CD14-positive monocyte (primary cell): ENCODE measurements around the gene PEX10. TPM values are rescaled to one million over a fixed set of nuclear protein-coding genes. Genes with fewer than 3 reads are reported as not detected.
A peak's percentile ranks its signal among the peaks of the same experiment; 100 is the strongest.

Experiments
- DNase-seq, 3 donors: peaks; one replicate each; pipeline ENCODE4 v3.0.0-alpha.2; 2011 to 2022
- H2AFZ ChIP-seq: 2 replicates; pipeline ENCODE4 v1.6.0; 2012; ENCODE audit warnings: mild to moderate bottlenecking, low read depth, low read length, inconsistent platforms; ENCODE audit not compliant: insufficient read depth, poor library complexity, severe bottlenecking
- H3K27ac ChIP-seq, 2 donors: 1 replicate in 1 of 2; 2 replicates in 1 of 2; pipeline ENCODE4 v1.5.1; 2012 to 2013; ENCODE audit warnings: low read length in 2 of 2, control low read depth in 1 of 2, inconsistent platforms in 1 of 2, low read depth in 1 of 2, mild to moderate bottlenecking in 1 of 2
- H3K27me3 ChIP-seq, 2 donors: one replicate each; pipeline versions ENCODE4 v1.6.0 to v1.6.1; 2011 to 2013; ENCODE audit warnings: low read length in 2 of 2; ENCODE audit not compliant: control insufficient read depth in 2 of 2, insufficient read depth in 2 of 2
- H3K36me3 ChIP-seq, 2 donors: replicated peaks in 1 of 2; 1 replicate in 1 of 2; 2 replicates in 1 of 2; pipeline versions ENCODE4 v1.5.1 to v1.6.1; 2012 to 2013; ENCODE audit warnings: low read length in 2 of 2, control low read depth in 1 of 2, inconsistent platforms in 1 of 2, mild to moderate bottlenecking in 1 of 2; ENCODE audit not compliant: insufficient read depth in 2 of 2, control insufficient read depth in 1 of 2
- H3K4me1 ChIP-seq, 2 donors: 1 replicate in 1 of 2; 2 replicates in 1 of 2; pipeline versions ENCODE4 v1.5.1 to v1.6.1; 2012 to 2013; ENCODE audit warnings: low read length in 2 of 2, control low read depth in 1 of 2, inconsistent platforms in 1 of 2, mild to moderate bottlenecking in 1 of 2, moderate library complexity in 1 of 2; ENCODE audit not compliant: insufficient read depth in 2 of 2, control insufficient read depth in 1 of 2
- H3K4me2 ChIP-seq: replicated peaks from 2 replicates; pipeline ENCODE3; 2012; ENCODE audit warnings: low read length, moderate library complexity, mild to moderate bottlenecking; ENCODE audit not compliant: poor library complexity, severe bottlenecking; ENCODE audit errors: extremely low read depth
- H3K4me3 ChIP-seq, 3 experiments: fragments of 200-600 bp in 1 of 3; sonication (generic) in 1 of 3; replicated peaks in 1 of 3; 1 replicate in 2 of 3; 2 replicates in 1 of 3; pipeline ENCODE4 v1.5.1; 2011 to 2013; ENCODE audit warnings: low read length in 3 of 3, mild to moderate bottlenecking in 3 of 3, control low read depth in 2 of 3, low read depth in 2 of 3, inconsistent platforms in 1 of 3, moderate library complexity in 1 of 3
- H3K79me2 ChIP-seq: 2 replicates; pipeline ENCODE4 v1.6.0; 2012; ENCODE audit warnings: mild to moderate bottlenecking, control low read depth, inconsistent platforms, low read length, moderate library complexity; ENCODE audit not compliant: insufficient read depth
- H3K9ac ChIP-seq: 2 replicates; pipeline ENCODE4 v1.6.0; 2017; ENCODE audit warnings: low read length, mild to moderate bottlenecking; ENCODE audit not compliant: insufficient read depth, poor library complexity, severe bottlenecking
- H3K9me3 ChIP-seq, 2 donors: replicated peaks in 1 of 2; 1 replicate in 1 of 2; 2 replicates in 1 of 2; pipeline versions ENCODE4 v1.5.1 to v1.6.1; 2012 to 2013; ENCODE audit warnings: low read length in 2 of 2, control low read depth in 1 of 2; ENCODE audit not compliant: control insufficient read depth in 1 of 2, insufficient read depth in 1 of 2
- H4K20me1 ChIP-seq: 2 replicates; pipeline ENCODE4 v1.6.0; 2012; ENCODE audit warnings: mild to moderate bottlenecking, low read length, control low read depth, moderate library complexity; ENCODE audit not compliant: insufficient read depth
- H3K27ac Mint-ChIP-seq, 7 donors: one replicate each; pipeline ENCODE4 v1.8.0; 2020; ENCODE audit warnings: mild to moderate bottlenecking in 7 of 7, mixed read lengths in 7 of 7, moderate library complexity in 6 of 7, inconsistent platforms in 2 of 7
- H3K27me3 Mint-ChIP-seq, 3 donors: one replicate each; pipeline ENCODE4 v1.8.0; 2021 to 2022; ENCODE audit warnings: low read depth in 3 of 3, mild to moderate bottlenecking in 3 of 3, mixed read lengths in 3 of 3, moderate library complexity in 3 of 3, inconsistent platforms in 1 of 3
- H3K36me3 Mint-ChIP-seq, 2 donors: one replicate each; pipeline ENCODE4 v1.8.0; 2020; ENCODE audit warnings: mixed read lengths in 2 of 2, inconsistent platforms in 1 of 2, mild to moderate bottlenecking in 1 of 2
- H3K4me1 Mint-ChIP-seq: one replicate; pipeline ENCODE4 v1.8.0; 2020; ENCODE audit warnings: mild to moderate bottlenecking, mixed read lengths
- H3K4me3 Mint-ChIP-seq, 2 donors: one replicate each; pipeline ENCODE4 v1.8.0; 2020; ENCODE audit warnings: mild to moderate bottlenecking in 2 of 2, mixed read lengths in 2 of 2, moderate library complexity in 1 of 2
- H3K9me3 Mint-ChIP-seq, 7 donors: one replicate each; pipeline ENCODE4 v1.8.0; 2020 to 2022; ENCODE audit warnings: mixed read lengths in 7 of 7, mild to moderate bottlenecking in 6 of 7, moderate library complexity in 6 of 7, inconsistent platforms in 2 of 7
- WGBS: methylation state at CpG from one replicate; pipeline ENCODE4 v1.1.5; 2013; ENCODE audit warnings: missing lambda C conversion rate; ENCODE audit not compliant: insufficient coverage; 5-methylcytosine and 5-hydroxymethylcytosine counted together
- intact Hi-C, 2 donors: fragments of 100-400 bp; cut with micrococcal nuclease; formaldehyde crosslinking; loops; one replicate each; pipeline versions ENCODE4 v1.15.0 to v1.15.1; 2023
- polyA plus RNA-seq, 3 donors: library from polyadenylated mRNA; depleted of rRNA in 1 of 3; unstranded in 2 of 3; stranded (reverse) in 1 of 3; fragments of 300-500 nt in 2 of 3; fragments of >200 nt in 1 of 3; fragmentation: Illumina TruSeq in 2 of 3; gene quantifications; 1 replicate in 2 of 3; 2 replicates in 1 of 3; pipeline ENCODE4 v1.2.3, GENCODE V29; 2012 to 2021
- TF ChIP-seq, protein P1 (sequence below): fragments of 200-600 bp; IDR thresholded peaks from one replicate; pipeline ENCODE4 v1.8.0; 2022; ENCODE audit warnings: antibody characterized with exemption, mild to moderate bottlenecking

PEX10 gene
- polyA plus RNA-seq, 3 donors, result 7.0 to 10.5 (median 8.2) TPM

DNA sequence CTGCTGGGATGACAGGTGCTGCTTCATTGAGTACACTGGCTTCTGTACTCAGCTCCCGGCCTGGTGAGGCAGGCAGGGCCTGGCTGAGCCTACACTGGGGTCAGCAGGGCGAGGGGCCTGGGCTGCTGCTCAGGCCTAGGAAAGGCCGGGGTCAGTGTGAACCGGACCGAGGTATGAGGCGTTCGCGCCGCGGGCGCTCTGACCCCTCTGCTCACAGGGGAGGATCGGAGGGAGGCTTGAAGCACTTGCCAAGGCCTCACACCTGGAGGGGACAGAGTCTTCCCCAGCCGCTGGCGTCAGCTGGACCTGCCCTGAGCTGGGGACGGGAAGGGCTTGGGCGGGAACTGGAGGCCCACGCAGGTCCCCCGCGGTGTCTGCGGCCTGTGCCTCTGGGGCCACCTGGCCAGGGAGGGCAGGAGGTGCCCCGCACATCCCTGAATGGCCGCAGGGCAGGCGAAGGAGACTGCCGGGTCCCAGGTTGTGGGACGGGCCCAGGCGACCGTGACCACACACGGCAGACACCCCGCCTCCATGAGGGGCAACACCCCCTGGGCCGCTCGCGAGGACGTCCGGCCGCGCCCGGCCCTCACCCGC, 466 bp downstream of the PEX10 start:
- H3K4me1 ChIP-seq, result peaks cover 24 to 44% of the 10 kb centered on the region in 2 donors
- 10% methylated on average over 38 of the region's 38 CpGs for WGBS
- DNase-seq, result peak in 1 of 3 donors; percentile 21

DNA sequence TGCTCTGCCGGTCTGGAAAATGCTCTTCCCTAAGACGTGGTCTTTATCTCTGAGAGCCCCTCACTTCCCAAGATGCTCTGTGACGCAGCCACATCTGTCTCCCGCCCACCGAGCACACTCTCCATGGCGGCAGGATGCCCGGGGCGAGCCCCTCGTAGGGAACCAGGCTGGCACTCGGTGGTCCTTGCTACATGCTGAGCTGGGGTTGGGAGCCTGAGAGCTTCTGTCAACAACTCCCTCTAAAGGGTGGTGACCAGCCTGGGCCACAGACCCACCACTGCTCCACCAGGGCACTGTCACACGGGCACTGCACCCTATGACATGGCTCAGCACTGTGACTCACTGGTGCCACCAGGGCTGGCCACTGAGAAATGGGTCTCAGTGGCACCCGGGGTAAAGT, 2.6 kb downstream of the PEX10 start:
- Histone ChIP-seq H3K36me3 (peaks cover 3 to 14% of the 10 kb centered on the region in 2 donors), H3K27me3 (no peaks in the 10 kb centered on the region), H3K4me2 (no peak overlapping the region), H3K79me2 (peaks cover 5% of the 10 kb centered on the region), H4K20me1 (peaks cover 4% of the 10 kb centered on the region), H3K27ac (no peak overlapping the region), H3K4me3 (no peak overlapping the region), H3K9me3 (no peaks in the 10 kb centered on the region), H2AFZ (no peak overlapping the region), H3K4me1 (peaks cover 24 to 29% of the 10 kb centered on the region in 2 donors), H3K9ac (no peak overlapping the region)
- peaks cover 7 to 9% (median 8%) of the 10 kb centered on the region in 3 donors for H3K27me3 Mint-ChIP-seq
- 97% methylated on average over 12 of the region's 12 CpGs for WGBS
- H3K36me3 Mint-ChIP-seq, result peaks cover 16 to 33% of the 10 kb centered on the region in 2 donors
- no peak overlapping the region for H3K4me3 Mint-ChIP-seq
- TF ChIP-seq, protein P1, sequence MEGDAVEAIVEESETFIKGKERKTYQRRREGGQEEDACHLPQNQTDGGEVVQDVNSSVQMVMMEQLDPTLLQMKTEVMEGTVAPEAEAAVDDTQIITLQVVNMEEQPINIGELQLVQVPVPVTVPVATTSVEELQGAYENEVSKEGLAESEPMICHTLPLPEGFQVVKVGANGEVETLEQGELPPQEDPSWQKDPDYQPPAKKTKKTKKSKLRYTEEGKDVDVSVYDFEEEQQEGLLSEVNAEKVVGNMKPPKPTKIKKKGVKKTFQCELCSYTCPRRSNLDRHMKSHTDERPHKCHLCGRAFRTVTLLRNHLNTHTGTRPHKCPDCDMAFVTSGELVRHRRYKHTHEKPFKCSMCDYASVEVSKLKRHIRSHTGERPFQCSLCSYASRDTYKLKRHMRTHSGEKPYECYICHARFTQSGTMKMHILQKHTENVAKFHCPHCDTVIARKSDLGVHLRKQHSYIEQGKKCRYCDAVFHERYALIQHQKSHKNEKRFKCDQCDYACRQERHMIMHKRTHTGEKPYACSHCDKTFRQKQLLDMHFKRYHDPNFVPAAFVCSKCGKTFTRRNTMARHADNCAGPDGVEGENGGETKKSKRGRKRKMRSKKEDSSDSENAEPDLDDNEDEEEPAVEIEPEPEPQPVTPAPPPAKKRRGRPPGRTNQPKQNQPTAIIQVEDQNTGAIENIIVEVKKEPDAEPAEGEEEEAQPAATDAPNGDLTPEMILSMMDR, result no peak
- intact Hi-C loops, result loop anchor here (5.0 to 10.0 kb wide), 6 partner anchors 118 to 487 kb away; partner anchors contain the start of genes PANK4 (in 1 of the 2) and TTC34 (in 1 of the 2)
- peaks cover 12% of the 10 kb centered on the region for H3K4me1 Mint-ChIP-seq
- DNase-seq, result no peak
- peak overlapping the region in 2 of 7 donors; percentile 16 to 70 for H3K27ac Mint-ChIP-seq
- peaks cover 0 to 3% (median 0%) of the 10 kb centered on the region in 7 donors for H3K9me3 Mint-ChIP-seq

More for the DNA sequence above, 466 bp downstream of the PEX10 start:
- Mint-ChIP-seq H3K9me3 (peaks cover 0 to 4% (median 0%) of the 10 kb centered on the region in 7 donors), H3K4me1 (peaks cover 19% of the 10 kb centered on the region), H3K27me3 (peaks cover 26 to 30% (median 27%) of the 10 kb centered on the region in 3 donors), H3K36me3 (peaks cover 7 to 16% of the 10 kb centered on the region in 2 donors), H3K4me3 (peak overlapping the region; percentile 76 to 81), H3K27ac (peak overlapping the region; percentile 50 to 86 (median 77))
- TF ChIP-seq, protein P1, result no peak
- Histone ChIP-seq H2AFZ (peak overlapping the region; percentile 98), H3K9me3 (no peaks in the 10 kb centered on the region), H3K79me2 (peaks cover 5% of the 10 kb centered on the region), H3K27ac (peak overlapping the region; percentile 27 to 92), H3K36me3 (no peaks in the 10 kb centered on the region), H3K4me3 (peak overlapping the region; percentile 46 to 91 (median 60)), H4K20me1 (no peaks in the 10 kb centered on the region), H3K27me3 (peaks cover 0 to 13% of the 10 kb centered on the region in 2 donors), H3K4me2 (peak overlapping the region; percentile 86), H3K9ac (peak overlapping the region; percentile 94)
- intact Hi-C loops, result loop anchor here (1.0 to 10.0 kb wide), 9 partner anchors 21 to 490 kb away; partner anchors contain the start of genes PANK4 (in 2 of the 2), MORN1 (in 1 of the 2), PRXL2B (in 1 of the 2) and RER1 (in 1 of the 2)
